Measurements from ENCODE around the gene NXNL1. TPM values are rescaled to one million over a fixed set of nuclear protein-coding genes. Genes with fewer than 3 reads are reported as not detected.
A peak's percentile ranks its signal among the peaks of the same experiment; 100 is the strongest.

NXNL1 gene
- total RNA-seq, 1 donor from 2014 or later, result 0.24 TPM

GRCh38 chr19:17468302-17469091 lies 7.8 kb upstream of the NXNL1 start:
- intact Hi-C loops (cut with DNase I), result loop anchor here (5.0 kb wide), 1 partner anchor 71 kb away; no protein-coding TSS in a partner anchor
- DNase-seq, result peak; percentile 91
- ATAC-seq (ENCODE audit: poor library complexity), result peak; percentile 57

- DNase-seq, result no peak
- intact Hi-C loops (cut with DNase I), result loop anchor here (5.0 kb wide), 1 partner anchor 70 kb away; no protein-coding TSS in a partner anchor
- ATAC-seq (ENCODE audit: poor library complexity), result no peak
Observed at GRCh38 chr19:17467471-17468301, 7.0 kb upstream of the NXNL1 start.

- no peak for ATAC-seq (ENCODE audit: poor library complexity)
- no peak for DNase-seq
- intact Hi-C loops (cut with DNase I), result loop anchor here (5.0 kb wide), 1 partner anchor 69 kb away; no protein-coding TSS in a partner anchor
Observed at GRCh38 chr19:17466487-17466850, 5.7 kb upstream of the NXNL1 start.

GRCh38 chr19:17458970-17459369 lies 1.8 kb downstream of the NXNL1 start:
- ATAC-seq (ENCODE audit: poor library complexity), result no peak
- intact Hi-C loops (cut with DNase I), result loop anchor here (10.0 kb wide), 1 partner anchor 326 kb away; no protein-coding TSS in a partner anchor
- DNase-seq, result no peak

- no peak for DNase-seq
- intact Hi-C loops (cut with DNase I), result loop anchor here (10.0 kb wide), 1 partner anchor 327 kb away; no protein-coding TSS in a partner anchor
Observed at GRCh38 chr19:17457616-17458015, 3.1 kb downstream of the NXNL1 start.

GRCh38 chr19:17456127-17456526 lies 4.6 kb downstream of the NXNL1 start:
- no peak for DNase-seq
- ATAC-seq (ENCODE audit: poor library complexity), result no peak
- intact Hi-C loops (cut with DNase I), result loop anchor here (10.0 kb wide), 1 partner anchor 329 kb away; no protein-coding TSS in a partner anchor

More at GRCh38 chr19:17457616-17458015, 3.1 kb downstream of the NXNL1 start:
- no peak for ATAC-seq (ENCODE audit: poor library complexity)

- ATAC-seq (ENCODE audit: poor library complexity) (no peak), DNase-seq (no peak)
- intact Hi-C loops (cut with DNase I), result loop anchor here (10.0 kb wide), 1 partner anchor 329 kb away; no protein-coding TSS in a partner anchor
Observed at GRCh38 chr19:17455308-17456123, 5.2 kb downstream of the NXNL1 start.

- intact Hi-C loops (cut with DNase I), result loop anchor here (10.0 kb wide), 1 partner anchor 330 kb away; no protein-coding TSS in a partner anchor
- DNase-seq (no peak), ATAC-seq (ENCODE audit: poor library complexity) (no peak)
Observed at GRCh38 chr19:17454576-17455071, 6.1 kb downstream of the NXNL1 start.

GRCh38 chr19:17451820-17452219 lies 8.9 kb downstream of the NXNL1 start:
- DNase-seq (no peak), ATAC-seq (ENCODE audit: poor library complexity) (no peak)
- intact Hi-C loops (cut with DNase I), result loop anchor here (10.0 kb wide), 1 partner anchor 333 kb away; no protein-coding TSS in a partner anchor

- DNase-seq (no peak), ATAC-seq (ENCODE audit: poor library complexity) (no peak)
- intact Hi-C loops (cut with DNase I), result loop anchor here (10.0 kb wide), 1 partner anchor 334 kb away; no protein-coding TSS in a partner anchor
Observed at GRCh38 chr19:17450264-17451075, 10.3 kb downstream of the NXNL1 start.

- intact Hi-C loops (cut with DNase I), result no loop called here
- ATAC-seq (ENCODE audit: poor library complexity), result peak; percentile 79
- peak; percentile 68 for DNase-seq
Observed at GRCh38 chr19:17448131-17448967, 12.4 kb downstream of the NXNL1 start, which contains the start of gene TMEM221. TMEM221 (minus strand) TSS chr19:17448668; CDS start chr19:17448462, 206 bp downstream.

GRCh38 chr19:17447704-17448130 lies 13.0 kb downstream of the NXNL1 start:
- intact Hi-C loops (cut with DNase I), result no loop called here
- no peak for DNase-seq
- no peak for ATAC-seq (ENCODE audit: poor library complexity)

- ATAC-seq (ENCODE audit: poor library complexity), result no peak
- intact Hi-C loops (cut with DNase I), result no loop called here
Observed at GRCh38 chr19:17445526-17446165, 15.1 kb downstream of the NXNL1 start.

GRCh38 chr19:17441241-17442021 lies 19.3 kb downstream of the NXNL1 start:
- intact Hi-C loops (cut with DNase I), result no loop called here
- ATAC-seq (ENCODE audit: poor library complexity) (peak; percentile 29), DNase-seq (no peak)

More at GRCh38 chr19:17445526-17446165, 15.1 kb downstream of the NXNL1 start:
- DNase-seq, result no peak

GRCh38 chr19:17436874-17437267 lies 23.9 kb downstream of the NXNL1 start:
- intact Hi-C loops (cut with DNase I), result no loop called here
- DNase-seq (no peak), ATAC-seq (ENCODE audit: poor library complexity) (no peak)

All from Right ventricle myocardium superior (tissue), 1 donor.